CMK (cell line): ENCODE data around the gene MYO1A.
A peak's percentile ranks its signal among the peaks of the same experiment; 100 is the strongest.
"Not testable (repeated sequence)": the region's sequence is repeated elsewhere in the genome, so short reads cannot be mapped to it uniquely, and the experiment has no call there.

Experiments used
- DNase-seq: peaks from one replicate; pipeline ENCODE4 v3.0.0-alpha.2; 2010; ENCODE audit warnings: low read depth

MYO1A gene

DNA sequence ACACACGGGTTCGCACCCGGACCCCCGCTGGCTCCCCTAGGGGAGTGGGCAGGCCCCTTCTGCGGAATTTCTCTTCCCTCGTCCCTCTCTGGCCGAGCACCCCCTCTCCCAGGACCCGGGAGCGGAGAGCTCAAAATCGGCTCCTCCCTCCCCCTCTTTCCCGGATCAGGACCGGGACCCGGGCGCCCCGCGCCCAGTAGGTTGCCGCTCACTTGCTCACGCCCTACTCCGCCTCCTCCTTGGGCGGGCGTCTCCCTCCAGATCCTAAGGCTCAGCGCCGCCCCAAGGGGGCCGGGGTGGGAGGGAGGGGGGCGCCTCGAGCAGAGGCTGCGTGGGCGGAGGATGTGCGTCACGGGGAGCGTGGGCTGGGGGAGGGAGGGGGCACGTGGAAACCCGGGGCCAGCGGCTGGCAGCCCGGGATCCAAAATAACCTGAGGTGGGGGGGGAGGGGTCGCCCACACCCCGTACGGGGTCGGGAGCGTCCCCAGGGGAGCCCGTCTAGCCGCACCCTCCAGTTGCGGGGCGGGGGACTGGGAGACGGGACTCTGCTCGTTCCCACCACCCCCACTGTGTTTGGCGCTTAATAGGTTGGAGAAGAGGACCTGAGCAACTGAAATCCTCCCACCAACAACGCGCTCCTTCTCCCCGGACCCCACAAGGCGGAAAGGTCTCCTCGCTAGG, 37.2 kb upstream of the MYO1A start:
- peak; percentile 80 for DNase-seq

DNA sequence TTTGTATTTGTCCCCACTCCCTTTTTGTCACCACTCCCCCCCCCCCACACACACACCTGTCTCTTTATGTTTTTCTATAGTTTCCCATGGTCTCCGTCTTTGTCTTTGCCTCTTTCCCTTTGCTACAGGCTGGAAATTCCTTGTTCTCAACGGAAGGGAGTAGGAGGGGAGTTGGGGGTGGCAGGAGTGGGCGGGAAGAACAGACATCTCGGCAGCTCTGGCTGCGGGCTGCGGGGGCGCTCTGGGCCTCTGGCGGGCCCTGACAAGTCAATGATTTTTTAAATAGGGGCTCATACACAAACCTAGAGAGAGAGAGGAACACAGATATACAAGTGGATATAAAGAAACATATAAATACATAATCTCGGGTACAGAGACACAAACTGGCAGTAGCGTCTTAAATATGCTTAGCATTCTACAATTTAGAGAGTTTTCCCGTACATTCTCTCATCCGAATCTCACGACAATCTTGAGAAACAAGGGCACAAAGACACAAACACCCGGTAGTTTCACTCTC, 36.6 kb upstream of the MYO1A start:
- no peak for DNase-seq

DNA sequence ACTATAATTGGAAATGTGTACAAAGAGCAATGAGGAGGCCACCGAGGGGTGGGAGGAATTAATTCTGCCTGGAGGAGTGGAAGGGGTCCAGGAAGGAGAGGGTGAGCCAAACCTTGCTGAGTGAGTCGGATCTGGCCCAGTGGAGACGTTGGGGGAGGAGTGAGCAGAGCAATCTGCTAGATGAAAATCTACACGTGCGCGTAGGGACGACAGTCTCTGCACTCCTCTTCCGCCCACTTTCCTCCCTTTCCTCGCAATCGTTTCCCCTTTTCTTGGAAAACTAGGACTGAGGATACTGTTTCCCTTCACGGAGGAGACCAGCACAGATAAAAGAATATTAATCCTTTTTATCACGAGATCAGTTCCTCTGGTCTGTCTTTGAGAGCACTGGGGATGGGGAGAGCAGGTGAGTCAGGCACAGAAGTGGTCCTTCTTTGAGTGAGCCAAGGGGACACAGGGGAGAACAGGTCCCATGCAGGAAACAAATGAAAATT, 36.1 kb upstream of the MYO1A start:
- DNase-seq = no peak

DNA sequence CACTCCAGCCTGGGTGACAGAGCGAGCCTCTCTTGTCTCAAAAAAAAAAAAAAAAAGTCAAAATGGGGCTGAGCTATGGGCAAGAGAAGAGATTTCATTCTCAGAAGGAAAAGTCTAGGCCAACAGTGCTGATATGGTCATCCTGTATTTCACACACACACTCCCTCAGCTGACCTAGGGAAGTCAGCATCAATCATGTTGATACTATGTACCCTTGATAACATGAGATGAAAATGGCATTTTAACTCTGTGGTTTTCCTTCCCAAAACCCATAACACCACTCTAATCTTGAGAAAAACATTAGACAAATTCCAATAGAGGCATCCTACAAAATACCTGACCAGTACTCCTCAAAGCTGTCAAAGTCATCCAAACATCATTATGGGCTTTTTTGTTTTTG, 30.9 kb upstream of the MYO1A start:
- DNase-seq = no peak

DNA sequence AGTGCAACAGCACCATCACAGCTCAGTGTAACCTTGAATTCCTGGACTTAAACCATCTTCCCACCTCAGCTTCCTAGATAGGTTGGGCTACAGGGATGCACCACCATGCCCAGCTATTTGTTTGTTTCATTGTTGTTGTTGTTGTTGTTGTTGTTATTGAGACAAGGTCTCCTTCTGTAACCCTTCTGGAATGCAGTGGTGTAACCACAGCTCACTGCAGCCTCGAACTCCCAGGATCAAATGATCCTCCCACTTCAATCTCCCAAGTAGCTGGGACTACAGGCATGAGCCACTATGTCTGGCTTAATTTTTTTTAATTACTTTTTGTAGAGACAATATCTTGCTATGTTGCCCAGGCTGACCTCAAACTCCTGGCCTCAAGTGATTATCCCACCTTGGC, 29.9 kb upstream of the MYO1A start:
- no peak for DNase-seq

DNA sequence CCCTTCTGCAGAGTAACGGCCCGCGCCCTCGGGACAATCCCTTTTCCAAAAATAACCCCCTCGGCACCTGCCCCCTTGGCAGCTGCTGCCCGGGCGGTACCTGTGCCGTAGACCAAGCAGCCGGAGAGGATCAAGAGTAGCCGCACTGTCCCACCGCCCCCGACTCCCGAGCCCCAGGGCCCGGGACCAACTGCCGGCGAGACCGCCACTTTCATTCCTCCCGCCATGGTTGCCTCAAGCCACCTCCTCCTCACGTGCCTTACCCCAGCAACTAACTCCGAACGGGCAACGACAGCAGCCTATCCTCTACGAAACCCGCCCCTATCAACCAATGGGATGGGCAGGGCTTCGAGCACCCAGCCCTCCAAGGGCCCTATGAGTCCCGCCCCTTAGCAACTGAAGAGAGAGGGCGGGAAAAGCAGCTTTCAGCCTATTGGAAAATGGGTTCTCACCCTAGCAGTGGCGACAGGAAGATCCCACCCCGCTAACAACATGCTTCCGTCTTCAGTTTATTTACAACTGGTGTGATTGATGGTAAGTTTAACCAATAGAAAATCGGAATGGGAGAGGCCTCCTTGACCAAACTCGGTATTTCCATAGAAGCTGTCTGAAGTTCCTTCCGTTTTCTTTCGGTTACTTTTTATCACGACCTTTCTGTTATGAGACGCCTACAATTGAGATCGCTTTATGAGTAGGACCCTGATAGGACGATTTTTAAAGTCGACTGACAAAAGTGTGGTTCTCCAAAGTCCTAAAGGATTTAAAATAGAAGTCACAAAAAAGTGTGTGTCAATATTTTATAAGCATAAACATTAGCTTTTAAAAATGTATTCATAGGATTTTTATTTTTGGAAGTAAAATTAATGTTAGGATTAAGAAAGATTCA, 28.8 kb upstream of the MYO1A start, which contains the start of gene NEMP1:
Gene NEMP1, minus strand, starts transcription at position 273 of the 886 bp plus-strand sequence. Its CDS starts 46 bp downstream, at position 227.
- peak; percentile 98 for DNase-seq

DNA sequence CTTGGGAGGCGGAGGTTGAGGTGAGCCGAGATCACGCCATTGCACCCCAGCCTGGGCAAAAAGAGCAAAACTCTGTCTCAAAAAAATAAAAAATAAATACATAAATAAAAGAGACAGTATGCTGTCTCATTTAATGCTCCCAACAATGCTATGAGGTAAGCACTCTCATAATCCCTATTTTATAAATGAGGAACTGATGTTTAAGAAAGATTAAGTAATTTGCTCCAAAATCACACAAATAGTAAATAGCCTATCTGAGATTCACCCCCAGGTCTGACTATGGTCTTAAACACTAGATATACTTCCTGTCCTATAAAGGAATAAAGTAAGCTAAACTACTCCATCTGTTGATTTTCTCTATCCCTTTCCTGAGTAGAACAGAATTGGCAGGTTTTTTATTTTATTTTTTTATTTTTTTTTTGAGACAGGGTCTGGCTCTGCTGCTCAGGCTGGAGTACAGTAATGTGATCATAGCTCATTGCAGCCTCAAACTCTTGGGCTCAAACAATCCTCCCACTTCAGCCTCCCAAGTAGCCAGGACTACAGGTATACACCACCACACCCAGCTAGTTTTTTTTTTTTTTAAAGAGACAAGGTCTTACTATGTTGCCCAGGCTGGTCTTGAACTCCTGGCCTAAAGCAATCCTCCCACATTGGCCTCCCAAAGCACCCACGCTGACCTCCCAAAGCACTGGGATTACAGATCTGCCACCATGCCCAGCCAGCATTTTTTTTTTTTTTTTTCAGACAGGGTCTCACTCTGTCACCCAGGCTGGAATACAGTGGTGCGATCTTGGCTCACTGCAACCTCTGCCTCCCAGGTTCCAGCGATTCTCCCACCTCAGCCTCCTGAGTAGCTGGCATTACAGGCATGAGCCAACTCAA, 23.9 kb upstream of the MYO1A start:
- DNase-seq = not testable (repeated sequence)

DNA sequence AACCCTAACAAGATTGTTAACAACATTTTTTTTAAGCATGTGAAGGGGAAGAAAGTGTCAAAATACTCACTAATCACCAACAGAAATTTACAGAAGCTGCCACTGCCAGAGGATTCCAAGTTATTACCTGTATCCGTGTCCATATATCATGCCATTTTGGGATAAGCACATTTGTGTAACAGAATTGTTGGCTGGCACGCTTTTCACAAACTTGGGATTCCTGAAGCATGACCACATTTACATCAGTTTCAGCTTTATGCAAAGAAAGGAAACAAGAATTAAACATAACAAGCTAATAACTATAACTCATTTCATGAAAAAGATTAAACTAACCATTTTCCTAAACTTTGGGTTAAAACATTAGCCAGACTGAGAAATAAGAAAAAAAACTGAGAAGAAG, 22.7 kb upstream of the MYO1A start:
- no peak for DNase-seq

DNA sequence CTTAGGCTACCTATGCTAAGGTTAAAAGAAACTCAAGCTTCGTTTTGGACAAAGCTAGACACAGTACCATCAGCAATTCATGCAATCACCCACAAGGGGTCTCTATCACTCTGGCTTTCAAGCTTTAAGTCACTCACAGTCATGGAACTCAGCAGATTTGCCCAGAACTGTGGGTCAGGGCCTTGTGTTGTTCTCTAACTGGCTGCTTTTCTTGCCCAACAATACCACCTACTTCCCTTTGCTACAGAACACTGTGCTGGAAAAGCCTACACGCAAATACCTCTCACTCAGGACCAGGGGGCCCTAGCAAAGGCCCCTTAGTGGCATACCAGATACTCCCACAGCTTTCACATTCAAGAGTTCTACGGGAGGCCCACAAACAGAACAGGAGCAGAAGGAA, 19.6 kb upstream of the MYO1A start:
- no peak for DNase-seq

DNA sequence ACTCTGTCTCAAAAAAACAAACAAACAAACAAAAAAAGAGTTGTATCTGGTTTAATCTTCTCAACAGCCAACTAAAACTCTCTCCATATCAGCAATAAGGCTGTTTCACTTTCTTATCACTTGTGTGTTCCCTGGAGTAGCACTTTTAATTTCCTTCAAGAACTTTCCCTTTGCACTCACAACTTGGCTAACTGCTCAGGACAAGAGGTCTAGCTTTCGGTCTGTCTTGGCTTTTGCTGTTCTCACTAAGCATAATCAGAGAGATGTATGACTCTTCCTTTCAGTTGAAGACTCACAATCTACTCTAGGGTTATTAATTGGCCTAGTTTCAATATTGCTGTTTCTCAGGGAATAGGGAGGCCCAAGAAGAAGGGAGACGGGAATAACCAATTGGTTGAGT, 16.3 kb upstream of the MYO1A start:
- DNase-seq = no peak

DNA sequence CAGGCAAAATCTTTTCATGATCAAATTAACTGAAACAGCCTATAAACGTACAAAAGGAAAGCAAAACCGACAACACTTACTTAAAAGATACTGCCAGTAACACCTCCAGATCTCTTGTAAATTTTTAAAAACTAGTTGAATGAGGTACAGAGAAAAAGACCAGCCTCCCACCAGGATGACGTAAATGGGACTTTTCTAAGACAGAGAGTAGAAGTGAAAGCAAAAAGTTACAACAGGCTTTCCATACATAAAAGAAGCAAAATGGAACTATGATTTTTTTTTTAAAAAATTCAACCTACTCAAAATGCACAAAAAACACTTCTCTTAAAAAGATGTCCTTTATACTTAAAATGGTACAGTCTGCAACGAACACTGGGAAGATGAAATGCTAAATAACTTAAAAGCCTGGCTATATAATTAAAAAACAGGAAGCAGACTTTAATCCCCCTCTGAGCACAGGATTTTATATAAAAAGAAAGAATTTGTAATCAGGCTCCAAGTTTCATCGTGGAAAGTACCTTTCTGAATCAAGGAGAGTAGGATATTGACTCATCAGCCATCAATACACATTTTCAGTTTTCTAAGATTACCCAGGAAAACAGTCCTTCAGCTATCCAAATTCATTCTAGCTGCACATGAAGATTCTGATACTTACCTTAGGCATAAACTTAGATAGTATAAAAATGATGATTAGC, 14.2 kb upstream of the MYO1A start:
- no peak for DNase-seq

DNA sequence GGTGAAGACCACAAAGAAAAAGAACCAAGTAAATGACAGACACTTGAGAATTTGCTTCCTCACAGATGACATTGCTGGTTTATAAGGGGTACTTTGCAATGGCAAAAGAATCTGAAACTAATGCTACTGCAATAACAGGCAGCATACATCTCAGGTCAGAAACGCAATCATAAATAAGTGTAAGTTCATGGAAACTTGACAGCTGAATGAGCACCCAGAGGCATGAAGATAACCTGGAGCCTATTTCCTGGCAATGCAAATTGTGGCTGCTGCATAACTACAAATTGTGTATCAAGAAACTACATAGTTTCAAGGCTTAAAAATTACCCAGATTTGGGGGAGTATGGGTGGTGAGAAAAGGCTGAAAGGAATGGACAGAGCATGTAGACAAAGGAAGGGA, 8.5 kb upstream of the MYO1A start:
- no peak for DNase-seq

DNA sequence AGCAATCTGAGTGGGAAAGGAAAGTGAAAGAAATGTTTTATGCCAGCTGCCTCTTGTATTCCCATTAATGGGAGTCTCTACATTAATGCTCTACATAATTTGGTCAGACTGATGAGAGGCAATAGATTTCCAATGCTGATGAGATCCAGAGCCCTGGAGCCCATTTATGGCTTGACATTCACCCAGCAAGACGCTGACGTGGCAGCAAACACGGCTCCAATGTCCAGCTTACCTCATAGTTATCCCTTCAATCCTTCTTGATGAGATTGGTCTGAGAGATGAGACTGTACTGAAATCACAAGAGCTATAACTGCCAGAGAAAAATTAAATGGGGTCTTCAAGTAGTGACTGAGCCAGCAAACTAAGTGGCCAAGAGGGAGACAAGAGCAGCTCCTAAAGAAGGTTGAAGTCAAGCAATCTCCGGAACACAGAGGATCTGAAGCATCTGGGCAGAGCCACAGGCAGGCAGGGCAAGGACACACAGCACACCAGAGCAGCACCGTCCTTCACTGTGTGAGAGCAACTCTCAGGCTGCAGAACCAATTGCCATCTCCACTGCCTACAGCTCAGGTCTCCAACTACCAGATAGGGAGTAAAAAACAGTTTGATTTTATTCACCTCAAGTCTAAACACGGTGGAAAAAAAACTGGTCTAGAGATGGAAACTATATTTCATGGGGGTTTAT, 7.3 kb upstream of the MYO1A start:
- no peak for DNase-seq

DNA sequence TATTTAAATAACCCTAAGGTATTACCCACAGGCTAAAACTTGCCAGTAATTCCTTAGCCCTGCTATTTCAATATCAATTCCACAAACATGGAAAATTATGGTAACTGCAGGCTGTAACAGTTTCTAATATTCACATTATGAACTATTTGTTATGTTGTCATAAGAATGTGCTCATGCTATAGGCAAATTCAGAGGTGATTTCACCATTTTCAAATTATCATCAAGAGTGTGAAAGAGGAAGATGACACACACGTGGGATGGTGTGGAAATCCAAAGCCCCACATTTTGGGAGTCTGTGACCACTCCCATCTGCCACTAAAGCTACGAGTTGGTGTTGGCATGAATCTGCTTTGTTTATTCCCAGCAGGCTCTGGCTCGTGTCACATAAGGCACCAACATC, 5.9 kb upstream of the MYO1A start:
- no peak for DNase-seq

DNA sequence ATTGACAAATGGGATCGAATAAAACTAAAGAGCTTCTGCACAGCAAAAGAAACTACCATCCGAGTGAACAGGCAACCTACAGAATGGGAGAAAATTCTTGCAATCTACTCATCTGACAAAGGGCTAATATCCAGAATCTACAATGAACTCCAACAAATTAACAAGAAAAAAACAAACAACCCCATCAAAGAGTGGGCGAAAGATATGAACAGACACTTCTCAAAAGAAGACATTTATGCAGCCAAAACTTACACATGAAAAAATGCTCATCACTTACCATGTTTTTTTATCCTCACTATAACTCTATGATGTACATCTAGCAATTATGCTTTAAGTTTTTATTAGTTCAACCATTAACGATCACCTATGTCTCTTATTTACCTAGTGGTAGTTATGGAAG, 4.0 kb upstream of the MYO1A start:
- not testable (repeated sequence) for DNase-seq

DNA sequence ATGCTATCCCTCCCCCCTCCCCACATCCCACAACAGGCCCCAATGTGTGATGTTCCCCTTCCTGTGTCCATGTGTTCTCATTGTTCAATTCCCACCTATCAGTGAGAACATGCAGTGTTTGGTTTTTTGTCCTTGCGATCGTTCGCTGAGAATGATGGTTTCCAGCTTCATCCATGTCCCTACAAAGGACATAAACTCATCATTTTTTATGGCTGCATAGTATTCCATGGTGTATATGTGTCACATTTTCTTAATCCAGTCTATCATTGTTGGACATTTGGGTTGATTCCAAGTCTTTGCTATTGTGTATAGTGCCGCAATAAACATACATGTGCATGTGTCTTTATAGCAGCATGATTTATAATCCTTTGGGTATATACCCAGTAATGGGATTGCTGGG, 3.2 kb upstream of the MYO1A start:
- not testable (repeated sequence) for DNase-seq

DNA sequence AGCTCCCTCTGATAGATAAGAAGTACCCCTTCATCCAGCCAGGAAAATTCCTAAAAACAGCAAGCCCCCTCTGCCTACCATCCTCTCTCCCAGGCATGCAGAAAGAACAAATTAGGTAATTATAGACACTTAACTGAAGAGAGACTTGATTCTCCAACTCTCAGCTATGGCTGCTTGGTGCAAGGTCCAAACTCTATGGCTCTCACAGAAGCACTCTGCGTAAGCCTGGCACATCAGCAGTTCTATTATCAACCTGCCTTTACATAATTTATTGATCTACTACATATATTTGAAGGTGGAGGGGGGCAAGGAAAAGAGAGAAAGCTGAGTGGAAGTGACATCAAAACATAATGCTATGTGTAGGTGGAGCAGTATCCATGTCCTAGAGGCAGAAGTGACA, 1.1 kb upstream of the MYO1A start:
- DNase-seq = no peak

DNA sequence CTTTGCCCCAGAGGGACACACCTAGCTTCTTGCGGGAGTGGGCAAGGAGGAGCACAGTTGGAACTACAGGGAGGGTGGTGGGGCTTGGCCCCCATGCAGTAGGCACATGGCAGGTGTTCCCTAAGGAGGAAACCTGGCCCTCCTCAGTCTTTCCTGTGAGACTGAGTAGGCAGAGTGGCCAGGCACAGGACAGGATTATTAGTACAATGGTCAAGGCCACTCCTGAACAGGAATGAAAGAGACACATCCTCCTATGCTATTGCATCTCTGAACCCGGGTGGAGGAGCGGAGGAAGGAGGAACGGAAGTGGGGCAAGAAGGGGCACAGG, 846 bp downstream of the MYO1A start:
- DNase-seq = no peak

DNA sequence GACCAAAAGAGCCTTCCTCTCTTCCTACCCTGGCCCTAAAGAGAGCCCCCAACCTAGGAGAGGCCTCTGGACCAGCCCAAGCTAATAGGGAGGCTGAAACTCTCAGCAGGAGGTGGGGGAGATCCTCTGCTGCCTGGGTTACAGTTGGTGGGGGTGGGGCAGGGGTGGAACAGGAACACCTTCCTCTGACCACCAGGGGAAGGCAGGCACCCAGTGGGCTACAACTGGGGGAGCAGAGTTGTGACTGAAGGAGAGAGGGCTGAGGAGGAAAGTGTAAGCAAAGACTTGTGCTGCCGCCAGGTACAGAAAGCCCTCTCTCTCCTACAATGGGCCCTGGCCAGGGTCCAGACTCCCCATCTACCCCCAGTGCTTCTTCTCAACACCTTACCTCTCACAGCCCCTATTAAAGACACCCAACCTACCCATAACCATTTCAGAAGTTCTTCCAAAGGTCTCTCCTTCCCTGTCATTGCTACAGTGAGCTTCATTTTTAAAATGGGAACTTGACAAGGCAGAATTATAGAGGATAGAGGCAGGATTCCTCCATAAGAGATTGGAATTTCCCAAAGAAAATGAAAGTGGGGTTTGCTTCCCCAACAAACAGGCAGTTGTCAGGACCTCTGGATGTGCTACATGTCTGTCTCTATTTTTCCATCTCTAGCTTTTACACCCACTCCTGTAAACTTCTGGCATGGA, 1.4 kb downstream of the MYO1A start:
- no peak for DNase-seq

DNA sequence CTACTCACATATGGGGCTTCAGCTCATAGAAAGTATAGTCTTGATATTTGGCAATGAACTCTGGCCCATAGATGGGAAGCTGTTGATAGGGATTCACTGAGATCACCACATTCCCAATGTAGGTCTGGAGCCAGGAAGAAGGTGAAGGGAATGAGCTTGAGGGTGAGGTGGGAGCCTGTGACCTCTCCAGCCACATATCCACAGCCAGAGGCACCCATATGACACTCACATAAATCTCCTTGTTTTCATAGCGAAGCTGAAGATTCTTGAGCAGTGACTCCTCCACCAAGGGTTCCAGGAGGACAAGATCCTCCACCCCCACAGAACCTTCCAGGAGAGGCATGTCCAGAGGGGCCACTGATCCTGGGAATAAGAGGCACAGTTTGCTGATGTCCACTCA, 1.9 kb downstream of the MYO1A start:
- DNase-seq = no peak
